ENCODE results near the gene DQX1. TPM values are rescaled to one million over a fixed set of nuclear protein-coding genes. Genes with fewer than 3 reads are reported as not detected.

The DQX1 gene
- total and polyA plus RNA-seq, 9 of the 15 experiments (the other 6 are each of a cell fraction or from before 2014, with no cell fraction given): 0.04 to 0.38 (median 0.18) TPM; not detected in 1

- TF ChIP-seq TFE3 (CRISPR knock-in tag; IDR thresholded peaks at IDR 0.05) (no peak), ARID1B (IDR thresholded peaks at IDR 0.05) (peak; percentile 88), NFIX (CRISPR knock-in tag; IDR thresholded peaks at IDR 0.05; ENCODE audit: low read depth) (no peak), ZNF316 (IDR thresholded peaks at IDR 0.05) (no peak), ZNF79 (CRISPR knock-in tag; IDR thresholded peaks at IDR 0.05; ENCODE audit: low read depth) (no peak), ZNF121 (CRISPR knock-in tag; conservative IDR thresholded peaks at IDR 0.05) (no peak), ILK (tag; IDR thresholded peaks at IDR 0.05; ENCODE audit: borderline replicate concordance, low read depth) (no peak), NUFIP1 (IDR thresholded peaks at IDR 0.05; ENCODE audit: partially characterized antibody) (no peak), SRSF3 (IDR thresholded peaks at IDR 0.05; ENCODE audit: insufficient read depth, low read length) (0 out of 2 replicates have a peak, but pooled peaks have one; percentile 49), MTA1 (IDR thresholded peaks at IDR 0.05; ENCODE audit: borderline replicate concordance) (0 out of 2 replicates have a peak, but pooled peaks have one; percentile 15), ZBTB5 (IDR thresholded peaks at IDR 0.05) (no peak), TAF15 (IDR thresholded peaks at IDR 0.05; ENCODE audit: low read depth, low read length) (no peak), ATF1 (CRISPR knock-in tag; IDR thresholded peaks at IDR 0.05) (no peak), ATF1 (tag; IDR thresholded peaks at IDR 0.05) (peak; percentile 61), TEAD1 (CRISPR knock-in tag; IDR thresholded peaks at IDR 0.05) (no peak), FOXK2 (conservative IDR thresholded peaks at IDR 0.05 in 1 of 2, IDR thresholded peaks at IDR 0.05 in 1 of 2; ENCODE audit: low read depth in 2 of 2) (no peak), MTA3 (IDR thresholded peaks at IDR 0.05; ENCODE audit: borderline replicate concordance) (0 out of 2 replicates have a peak, but pooled peaks have one; percentile 49), ZNF511 (CRISPR knock-in tag; IDR thresholded peaks at IDR 0.05) (peak; percentile 55; the same call in 1 of the 2 replicates), PML (IDR thresholded peaks at IDR 0.05; ENCODE audit: low read length) (no peak; the same call in 1 of the 2 replicates), ZBTB17 (CRISPR knock-in tag; IDR thresholded peaks at IDR 0.05) (no peak; the same call in 1 of the 2 replicates), HDAC1 (IDR thresholded peaks at IDR 0.05) (peak in 1 of 2 experiments; percentile 79; a peak in 2 of 4 replicates), DMBX1 (CRISPR knock-in tag; IDR thresholded peaks at IDR 0.05; ENCODE audit: borderline replicate concordance) (no peak; the same call in 1 of the 2 replicates), THAP7 (CRISPR knock-in tag; IDR thresholded peaks at IDR 0.05) (no peak), STAG1 (CRISPR knock-in tag; IDR thresholded peaks at IDR 0.05; ENCODE audit: borderline replicate concordance) (no peak)
Observed at GRCh38 chr2:74530239-74531187, 4.5 kb upstream of the DQX1 start (continued).

Measured in K562 (cell line).